NK-92 (cell line): ENCODE measurements around the gene ANO10.
"Not testable (repeated sequence)": the region's sequence is repeated elsewhere in the genome, so short reads cannot be mapped to it uniquely, and the experiment has no call there.

Source experiments
- DNase-seq: peaks from one replicate; lab custom pipeline; 2025; ENCODE audit not compliant: unreplicated experiment; lab: John Stamatoyannopoulos, UW

The ANO10 gene

GRCh38 chr3:43478839-43479238 lies 143.0 kb downstream of the ANO10 start:
- DNase-seq = not testable (repeated sequence)

- DNase-seq = no peak
Observed at GRCh38 chr3:43478118-43478785, 143.6 kb downstream of the ANO10 start.

GRCh38 chr3:43477600-43477999 lies 144.2 kb downstream of the ANO10 start:
- DNase-seq = no peak

GRCh38 chr3:43473737-43474136 lies 148.1 kb downstream of the ANO10 start:
- no peak for DNase-seq

- no peak for DNase-seq
Observed at GRCh38 chr3:43473244-43473643, 148.6 kb downstream of the ANO10 start.

GRCh38 chr3:43468133-43468532 lies 153.7 kb downstream of the ANO10 start:
- no peak for DNase-seq

- no peak for DNase-seq
Observed at GRCh38 chr3:43465109-43465508, 156.7 kb downstream of the ANO10 start.

- DNase-seq = not testable (repeated sequence)
Observed at GRCh38 chr3:43462566-43462965, 159.2 kb downstream of the ANO10 start.

- DNase-seq = no peak
Observed at GRCh38 chr3:43461345-43461744, 160.5 kb downstream of the ANO10 start.

- not testable (repeated sequence) for DNase-seq
Observed at GRCh38 chr3:43457038-43457437, 164.8 kb downstream of the ANO10 start.

- DNase-seq = no peak
Observed at GRCh38 chr3:43455233-43455632, 166.6 kb downstream of the ANO10 start.

GRCh38 chr3:43453981-43454380 lies 167.8 kb downstream of the ANO10 start:
- no peak for DNase-seq

GRCh38 chr3:43451670-43452254 lies 170.0 kb downstream of the ANO10 start:
- no peak for DNase-seq

GRCh38 chr3:43448098-43448497 lies 173.7 kb downstream of the ANO10 start:
- DNase-seq = no peak

- no peak for DNase-seq
Observed at GRCh38 chr3:43445820-43446219, 176.0 kb downstream of the ANO10 start.

- DNase-seq = no peak
Observed at GRCh38 chr3:43442872-43443395, 178.9 kb downstream of the ANO10 start.

GRCh38 chr3:43436507-43437140 lies 185.2 kb downstream of the ANO10 start:
- no peak for DNase-seq

GRCh38 chr3:43435706-43436105 lies 186.1 kb downstream of the ANO10 start:
- no peak for DNase-seq

- DNase-seq = no peak
Observed at GRCh38 chr3:43434431-43434830, 187.4 kb downstream of the ANO10 start.

- no peak for DNase-seq
Observed at GRCh38 chr3:43432462-43432861, 189.3 kb downstream of the ANO10 start.

GRCh38 chr3:43426388-43426787 lies 195.4 kb downstream of the ANO10 start:
- no peak for DNase-seq

GRCh38 chr3:43425829-43426228 lies 196.0 kb downstream of the ANO10 start:
- DNase-seq = no peak
